Endothelial cell of umbilical vein (primary cell): ENCODE results near the gene TEX54. TPM values are rescaled to one million over a fixed set of nuclear protein-coding genes. Genes with fewer than 3 reads are reported as not detected.
"Not testable (repeated sequence)": the region's sequence is repeated elsewhere in the genome, so short reads cannot be mapped to it uniquely, and the experiment has no call there.

Source experiments
- BruUV-seq: library from RNA; stranded (reverse); fragments of 400-500 nt; replicated peaks from 2 replicates; lab custom pipeline; 2021; lab: Mats Ljungman, UMichigan
- CTCF ChIA-PET: fragments of 300-600, 350-600 bp; sonication (Branson Sonifier 250); formaldehyde crosslinking; loops from one replicate; lab custom pipeline; 2021; ENCODE audit warnings: antibody characterized with exemption, inconsistent platforms; lab: Charles Lee
- POLR2A ChIA-PET: fragments of 300-600, 350-600 bp; sonication (Branson Sonifier 250); formaldehyde crosslinking; loops from one replicate; lab custom pipeline; 2021; ENCODE audit warnings: antibody characterized with exemption, inconsistent platforms; lab: Charles Lee
- DNase-seq: peaks from one replicate; pipeline ENCODE4 v3.0.0-alpha.2; 2011; ENCODE audit warnings: low read depth, low spot score
- FAIRE-seq: peaks from 2 replicates; lab custom pipeline; 2011; peaks lifted over from hg19 to GRCh38; lab: Jason Lieb, UNC
- H2AFZ ChIP-seq: 2 replicates; pipeline ENCODE4 v1.6.0; 2012; ENCODE audit warnings: low read depth, low read length, control low read depth, inconsistent platforms
- H3K27ac ChIP-seq: 2 replicates; pipeline ENCODE4 v1.5.1; 2011; ENCODE audit warnings: low read depth, mild to moderate bottlenecking, control low read depth, low read length, moderate library complexity; ENCODE audit not compliant: insufficient read depth
- H3K27me3 ChIP-seq, 2 experiments: 2 replicates each; pipeline versions ENCODE4 v1.6.0 to v1.6.1; 2011; ENCODE audit warnings: low read length in 2 of 2, mixed read lengths in 1 of 2; ENCODE audit not compliant: control insufficient read depth in 2 of 2, insufficient read depth in 2 of 2
- H3K36me3 ChIP-seq, 2 experiments: 2 replicates in 1 of 2; 3 replicates in 1 of 2; pipeline ENCODE4 v1.5.1; 2011; ENCODE audit warnings: low read length in 2 of 2, mild to moderate bottlenecking in 1 of 2, moderate library complexity in 1 of 2; ENCODE audit not compliant: control insufficient read depth in 2 of 2, insufficient read depth in 2 of 2; ENCODE audit errors: extremely low read depth in 1 of 2
- H3K4me1 ChIP-seq: 3 replicates; pipeline ENCODE4 v1.5.1; 2011; ENCODE audit warnings: mild to moderate bottlenecking, low read length; ENCODE audit not compliant: control insufficient read depth, insufficient read depth; ENCODE audit errors: extremely low read depth
- H3K4me2 ChIP-seq: 2 replicates; pipeline ENCODE4 v1.6.1; 2011; ENCODE audit warnings: low read length, control low read depth, mixed read lengths; ENCODE audit not compliant: insufficient read depth
- H3K4me3 ChIP-seq, 3 experiments: fragments of 200-600 bp in 1 of 3; sonication (generic), shearing (Covaris generic) in 1 of 3; replicated peaks in 1 of 3; 2 replicates each; pipeline ENCODE4 v1.5.1; 2011 to 2016; ENCODE audit warnings: control low read depth in 3 of 3, low read length in 3 of 3, mild to moderate bottlenecking in 2 of 3, inconsistent platforms in 1 of 3, low read depth in 1 of 3, moderate library complexity in 1 of 3; ENCODE audit not compliant: insufficient read depth in 1 of 3
- H3K79me2 ChIP-seq: 2 replicates; pipeline ENCODE4 v1.6.0; 2012; ENCODE audit warnings: low read length, inconsistent platforms; ENCODE audit not compliant: control insufficient read depth, insufficient read depth
- H3K9ac ChIP-seq: replicated peaks from 2 replicates; pipeline ENCODE3; 2011; ENCODE audit warnings: low read length, control low read depth; ENCODE audit not compliant: insufficient read depth; ENCODE audit errors: extremely low read depth
- H3K9me1 ChIP-seq: replicated peaks from 3 replicates; pipeline ENCODE4 v1.6.0; 2011; ENCODE audit warnings: mild to moderate bottlenecking, low read length; ENCODE audit not compliant: control insufficient read depth, insufficient read depth; ENCODE audit errors: extremely low read depth
- H3K9me3 ChIP-seq: replicated peaks from 2 replicates; pipeline ENCODE4 v1.5.1; 2012; ENCODE audit warnings: low read length, inconsistent platforms; ENCODE audit not compliant: control insufficient read depth, insufficient read depth
- H4K20me1 ChIP-seq: replicated peaks from 2 replicates; pipeline ENCODE3; 2011; ENCODE audit warnings: mild to moderate bottlenecking, low read length; ENCODE audit not compliant: control insufficient read depth, insufficient read depth; ENCODE audit errors: extremely low read depth
- CTCF ChIP-seq, 2 donors: IDR thresholded peaks; 1 replicate in 1 of 2; 2 replicates in 1 of 2; pipeline ENCODE4 v1.5.1; 2011; ENCODE audit warnings: low read length in 2 of 2, mild to moderate bottlenecking in 2 of 2, moderate library complexity in 2 of 2, control low read depth in 1 of 2, inconsistent platforms in 1 of 2, low read depth in 1 of 2; ENCODE audit not compliant: insufficient read depth in 1 of 2; ENCODE audit errors: extremely low read depth in 1 of 2
- EZH2 ChIP-seq: IDR thresholded peaks from 2 replicates; pipeline ENCODE4 v1.6.1; 2012; ENCODE audit warnings: borderline replicate concordance, low read depth, mild to moderate bottlenecking, moderate library complexity, low read length, inconsistent platforms; ENCODE audit not compliant: severe bottlenecking
- FOS ChIP-seq: IDR thresholded peaks from 2 replicates; pipeline ENCODE4 v1.6.1; 2011; ENCODE audit warnings: mild to moderate bottlenecking, low read length, moderate library complexity, borderline replicate concordance; ENCODE audit not compliant: insufficient read depth
- GATA2 ChIP-seq: IDR thresholded peaks from 2 replicates; pipeline ENCODE4 v1.7.0; 2011; ENCODE audit warnings: low read depth, mild to moderate bottlenecking, moderate library complexity, mixed read lengths, low read length; ENCODE audit not compliant: insufficient read length, insufficient read depth
- JUN ChIP-seq: IDR thresholded peaks from 2 replicates; pipeline ENCODE4 v1.6.1; 2011; ENCODE audit warnings: borderline replicate concordance, low read depth; ENCODE audit not compliant: insufficient read length, insufficient read depth
- MYC ChIP-seq: IDR thresholded peaks from one replicate; pipeline ENCODE4 v1.6.1; 2011; ENCODE audit warnings: mild to moderate bottlenecking, low read depth, low read length
- POLR2A ChIP-seq: IDR thresholded peaks from 2 replicates; pipeline ENCODE4 v1.6.1; 2012; ENCODE audit warnings: low read depth, mild to moderate bottlenecking, control low read depth, low read length
- dilution Hi-C: fragments of 300-500 bp; cut with MboI; formaldehyde crosslinking; loops from one replicate; pipeline ENCODE4 v1.15.0; 2019; ENCODE audit warnings: low sequenced_read_pairs; ENCODE audit not compliant: extremely low pct_ligation_motif_present
- intact Hi-C: fragments of 100-400 bp; cut with micrococcal nuclease; formaldehyde crosslinking; loops from one replicate; pipeline ENCODE4 v1.10.0; 2022
- polyA plus RNA-seq, 4 experiments: library from polyadenylated mRNA; depleted of rRNA in 3 of 4; stranded (reverse) in 3 of 4; unstranded in 1 of 4; fragments of >200 nt; gene quantifications; 2 replicates each; pipeline versions ENCODE4 v1.2.1 to v1.2.3, GENCODE V29; 2011 to 2012; ENCODE audit warnings: missing spikeins in 1 of 4
- total RNA-seq: library from RNA; stranded (reverse); gene quantifications from 2 replicates; pipeline ENCODE4 v1.2.3, GENCODE V29; 2021
- TF ChIP-seq, protein P1 (sequence below): IDR thresholded peaks from 2 replicates; pipeline ENCODE4 v1.6.1; 2011; ENCODE audit not compliant: insufficient read depth, insufficient read length

TEX54 gene
- total and polyA plus RNA-seq, 2 donors (not counting 3 experiments of a cell fraction or from before 2014, with no cell fraction given), result not detected

DNA sequence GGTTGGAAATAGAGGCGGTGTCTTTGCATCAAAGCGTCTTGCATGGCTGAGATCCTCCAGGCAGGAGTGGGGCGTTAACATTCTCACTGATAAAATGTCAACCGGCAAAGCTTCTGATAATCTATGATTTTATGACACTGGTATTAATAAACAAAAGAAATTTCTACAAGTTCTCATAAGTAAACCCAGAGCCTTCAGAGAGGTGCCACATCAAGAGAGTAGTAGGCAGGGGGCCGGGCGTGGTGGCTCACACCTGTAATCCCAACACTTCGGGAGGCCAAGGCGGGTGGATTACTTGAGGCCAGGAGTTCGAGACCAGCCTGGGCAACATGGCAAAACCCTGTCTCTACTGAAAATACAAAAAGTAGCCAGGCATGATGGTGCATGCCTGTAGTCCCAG lies 10.2 kb upstream of the TEX54 start:
- H3K9me1 ChIP-seq, FAIRE-seq, H3K9ac ChIP-seq, DNase-seq, H3K27ac ChIP-seq, H3K4me3 ChIP-seq, H2AFZ ChIP-seq, H3K9me3 ChIP-seq, H3K36me3 ChIP-seq, H3K4me1 ChIP-seq, H4K20me1 ChIP-seq, BruUV-seq, H3K27me3 ChIP-seq, dilution Hi-C loops, H3K4me2 ChIP-seq: not testable (repeated sequence)
- CTCF ChIA-PET, result interaction anchor here (1.6 kb wide), 1 partner anchor 11 kb away, joined by 6 read pairs; no protein-coding TSS in a partner anchor
- POLR2A ChIA-PET, result interaction anchor here (0.7 kb wide), 1 partner anchor 39 kb away, joined by 5 read pairs; no protein-coding TSS in a partner anchor
- H3K79me2 ChIP-seq, result peaks cover 14% of the 10 kb centered on the region
- intact Hi-C loops, result loop anchor here (1.0 to 5.0 kb wide), 3 partner anchors 38 to 291 kb away; partner anchors contain the start of gene TUT1

DNA sequence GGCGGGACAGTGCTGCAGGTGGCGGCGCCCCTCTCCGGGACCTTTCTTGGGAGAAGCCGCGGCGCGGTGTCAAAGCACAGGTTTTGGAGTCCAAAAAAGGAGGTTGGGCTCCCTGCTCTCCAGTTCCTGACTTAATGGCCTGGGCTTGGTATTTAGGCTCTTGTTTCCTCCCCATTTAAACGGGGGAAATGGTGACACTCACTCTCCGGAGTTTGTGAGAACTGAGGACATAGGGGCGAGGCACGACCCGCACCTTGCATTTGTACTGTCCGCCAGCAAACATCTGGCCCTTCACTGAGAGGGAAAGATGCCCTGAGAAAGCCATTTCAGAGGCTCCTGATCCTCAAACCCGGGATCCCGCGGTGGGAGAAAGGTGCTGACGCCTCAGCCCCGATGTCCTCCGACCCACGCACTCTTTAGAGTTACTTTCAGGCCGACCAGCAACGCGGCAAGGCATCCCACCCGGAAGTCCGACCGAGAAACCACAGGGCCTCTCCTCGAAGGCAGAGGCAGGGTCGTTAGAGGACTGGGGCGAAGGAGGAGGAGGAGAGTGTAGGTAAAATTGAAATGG lies 9.6 kb upstream of the TEX54 start:
- no peak for DNase-seq
- H3K79me2 ChIP-seq, result peaks cover 19% of the 10 kb centered on the region
- no peaks in the 10 kb centered on the region for H4K20me1 ChIP-seq
- H3K4me2 ChIP-seq, result peak overlapping the region; percentile 26
- H3K4me1 ChIP-seq, result peaks cover 7% of the 10 kb centered on the region
- intact Hi-C loops, result loop anchor here (1.0 to 5.0 kb wide), 3 partner anchors 39 to 290 kb away; partner anchors contain the start of gene TUT1
- no peaks in the 10 kb centered on the region for H3K9me1 ChIP-seq
- peak overlapping the region; percentile 89 for H3K27ac ChIP-seq
- TF ChIP-seq GATA2, result no peak
- no peak for TF ChIP-seq FOS
- TF ChIP-seq, protein P1, sequence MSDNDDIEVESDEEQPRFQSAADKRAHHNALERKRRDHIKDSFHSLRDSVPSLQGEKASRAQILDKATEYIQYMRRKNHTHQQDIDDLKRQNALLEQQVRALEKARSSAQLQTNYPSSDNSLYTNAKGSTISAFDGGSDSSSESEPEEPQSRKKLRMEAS, result no peak
- TF ChIP-seq CTCF (IDR thresholded peaks at IDR 0.05; ENCODE audit: extremely low read depth in 1 of 2, insufficient read depth in 1 of 2, low read depth in 1 of 2, low read length in 2 of 2), result no peak
- no peak for TF ChIP-seq MYC
- no peak for TF ChIP-seq JUN
- TF ChIP-seq POLR2A, result no peak
- no peak for TF ChIP-seq EZH2
- H3K9ac ChIP-seq, result peak overlapping the region; percentile 83
- no peaks in the 10 kb centered on the region for H3K9me3 ChIP-seq
- ChIA-PET CTCF (interaction anchor here (1.6 to 3.0 kb wide), 2 partner anchors 12 to 56 kb away, joined by 6 to 27 read pairs; partner anchors contain the start of gene TMEM179B), POLR2A (interaction anchor here (1.0 to 3.4 kb wide), 13 partner anchors 12 to 251 kb away, joined by 3 to 186 read pairs (median 8); partner anchors contain the start of genes HNRNPUL2, NXF1, TTC9C and TUT1)
- peaks cover 0 to 2% of the 10 kb centered on the region in 2 experiments for H3K36me3 ChIP-seq
- BruUV-seq, result TSS peak; percentile 68
- H3K27me3 ChIP-seq, result no peaks in the 10 kb centered on the region
- FAIRE-seq, result no peak
- H3K4me3 ChIP-seq, result peak overlapping the region in 2 of 3 experiments; percentile 9 to 15
- dilution Hi-C loops, result no loop called here
- peak overlapping the region; percentile 76 for H2AFZ ChIP-seq
